ENCODE results near the gene MEIS3. TPM values are rescaled to one million over a fixed set of nuclear protein-coding genes. Genes with fewer than 3 reads are reported as not detected.

The MEIS3 gene
- total RNA-seq, 4 donors from 2014 or later: 3.8 to 10.5 (median 6.0) TPM

DNA sequence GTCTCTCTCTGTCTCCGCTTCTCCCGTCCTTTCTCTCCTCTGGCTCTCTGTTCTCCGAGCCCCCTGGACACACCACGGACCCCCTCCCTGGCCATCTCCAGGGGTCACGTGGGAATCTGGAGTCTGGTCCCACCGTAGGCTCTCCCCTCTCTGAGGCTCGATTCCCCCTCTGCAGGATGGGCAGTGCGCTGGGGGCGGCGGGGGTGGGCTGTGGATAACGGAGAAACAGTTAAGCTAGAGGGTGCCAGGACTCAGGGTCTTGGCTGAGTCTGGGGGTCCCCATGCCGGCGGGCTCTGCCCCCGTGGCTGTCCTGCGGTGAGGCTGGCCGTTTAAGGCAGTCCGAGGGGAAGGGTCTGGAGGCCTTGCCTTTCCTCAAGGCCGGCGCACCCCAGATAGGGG is 462 bp upstream of the MEIS3 start:
- TF ChIP-seq, protein P1, sequence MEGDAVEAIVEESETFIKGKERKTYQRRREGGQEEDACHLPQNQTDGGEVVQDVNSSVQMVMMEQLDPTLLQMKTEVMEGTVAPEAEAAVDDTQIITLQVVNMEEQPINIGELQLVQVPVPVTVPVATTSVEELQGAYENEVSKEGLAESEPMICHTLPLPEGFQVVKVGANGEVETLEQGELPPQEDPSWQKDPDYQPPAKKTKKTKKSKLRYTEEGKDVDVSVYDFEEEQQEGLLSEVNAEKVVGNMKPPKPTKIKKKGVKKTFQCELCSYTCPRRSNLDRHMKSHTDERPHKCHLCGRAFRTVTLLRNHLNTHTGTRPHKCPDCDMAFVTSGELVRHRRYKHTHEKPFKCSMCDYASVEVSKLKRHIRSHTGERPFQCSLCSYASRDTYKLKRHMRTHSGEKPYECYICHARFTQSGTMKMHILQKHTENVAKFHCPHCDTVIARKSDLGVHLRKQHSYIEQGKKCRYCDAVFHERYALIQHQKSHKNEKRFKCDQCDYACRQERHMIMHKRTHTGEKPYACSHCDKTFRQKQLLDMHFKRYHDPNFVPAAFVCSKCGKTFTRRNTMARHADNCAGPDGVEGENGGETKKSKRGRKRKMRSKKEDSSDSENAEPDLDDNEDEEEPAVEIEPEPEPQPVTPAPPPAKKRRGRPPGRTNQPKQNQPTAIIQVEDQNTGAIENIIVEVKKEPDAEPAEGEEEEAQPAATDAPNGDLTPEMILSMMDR (IDR thresholded peaks at IDR 0.05; ENCODE audit: low read depth): no peak

DNA sequence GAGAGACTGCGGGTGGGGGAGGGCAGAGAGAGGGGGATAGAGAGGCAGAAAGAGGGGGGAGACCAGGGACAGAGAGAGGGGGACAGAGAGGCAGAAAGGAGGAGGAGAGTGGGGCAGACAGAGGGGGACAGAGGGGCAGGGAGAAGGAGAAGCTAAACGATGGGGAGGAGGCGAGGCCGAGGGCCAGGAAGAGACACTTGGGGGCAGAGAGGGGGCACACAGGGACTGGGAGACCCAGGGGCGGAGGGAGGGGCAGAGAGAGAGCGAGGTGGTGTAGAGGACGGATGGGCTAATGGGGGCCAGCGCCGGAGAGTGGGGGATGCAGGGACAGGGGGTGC is 666 bp downstream of the MEIS3 start:
- TF ChIP-seq, protein P1 (IDR thresholded peaks at IDR 0.05; ENCODE audit: low read depth): no peak

DNA sequence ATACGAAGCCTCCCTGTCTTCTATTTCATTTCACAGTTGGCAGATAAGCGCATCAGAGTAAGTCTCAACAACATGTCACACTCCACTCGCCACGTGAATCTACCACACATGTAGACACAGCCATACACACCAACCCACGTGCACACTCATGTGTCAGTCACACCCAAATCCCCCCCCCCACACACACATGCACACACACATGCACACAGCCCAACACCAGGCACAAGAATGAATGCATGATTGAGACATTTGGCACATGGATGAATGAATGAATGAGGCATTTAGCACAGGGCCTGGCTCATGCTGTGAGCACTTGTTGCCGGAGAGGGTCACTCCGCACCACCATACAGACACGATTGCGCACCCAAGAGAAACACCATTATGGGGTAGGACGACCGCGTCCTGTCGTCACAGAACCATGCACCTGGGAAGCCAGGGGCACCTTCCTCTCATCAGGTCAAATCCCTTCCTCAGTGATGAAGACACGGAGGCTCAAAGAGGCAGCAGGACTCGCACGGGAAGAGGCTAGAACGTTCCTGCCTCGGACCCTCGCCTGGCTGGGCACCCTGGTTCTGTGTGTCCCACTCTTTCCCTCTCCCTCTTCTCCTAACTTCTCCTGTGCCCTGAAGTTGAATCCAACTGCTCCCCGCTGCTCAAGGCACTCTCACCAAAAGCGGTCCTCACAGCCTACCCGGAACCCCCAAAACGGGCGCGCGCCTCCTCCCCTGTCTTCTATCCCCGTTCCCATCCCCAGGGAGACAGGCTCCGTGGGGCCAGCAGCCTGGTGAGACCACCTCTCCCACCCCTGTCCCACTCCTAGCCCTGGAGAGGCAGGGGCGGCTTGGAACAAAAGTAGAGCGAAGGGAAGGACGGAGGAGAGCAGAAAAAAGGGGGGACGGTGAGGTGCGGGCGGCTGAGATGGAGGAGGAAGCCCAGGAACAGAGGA is 1.3 kb downstream of the MEIS3 start:
- TF ChIP-seq, protein P1 (IDR thresholded peaks at IDR 0.05; ENCODE audit: low read depth): no peak

DNA sequence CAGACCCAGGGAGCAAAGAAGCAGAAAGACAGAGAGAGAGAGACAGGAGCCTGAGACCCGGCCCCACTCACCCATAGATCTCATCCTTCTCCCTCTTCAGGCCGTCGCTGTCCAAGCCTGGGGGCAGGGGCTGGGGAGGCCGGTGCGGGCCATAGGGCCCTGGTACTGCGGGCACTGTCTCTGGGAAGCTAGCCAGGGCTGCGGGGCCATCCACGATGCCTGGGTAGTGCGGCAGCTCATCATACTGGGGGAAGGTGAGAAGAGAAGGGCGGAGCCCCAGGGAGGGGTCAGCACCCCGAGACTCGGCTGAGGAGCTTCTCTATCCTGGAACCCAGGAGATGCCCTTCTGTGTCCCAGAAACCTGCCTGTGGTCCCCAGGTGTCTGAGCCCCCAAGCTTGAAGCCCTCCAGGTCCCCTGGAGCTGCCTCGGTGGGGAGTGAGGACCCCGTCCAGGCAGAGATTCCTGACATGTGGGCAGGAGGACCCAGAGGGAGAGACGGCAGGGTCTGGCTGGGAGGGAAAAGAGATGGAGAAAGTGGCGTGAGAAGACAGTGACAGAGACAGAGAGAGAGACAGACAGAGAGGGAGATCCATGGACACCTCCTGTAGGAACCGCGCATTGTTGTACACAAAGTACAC is 2.1 kb downstream of the MEIS3 start:
- TF ChIP-seq, protein P1 (IDR thresholded peaks at IDR 0.05; ENCODE audit: low read depth): no peak

DNA sequence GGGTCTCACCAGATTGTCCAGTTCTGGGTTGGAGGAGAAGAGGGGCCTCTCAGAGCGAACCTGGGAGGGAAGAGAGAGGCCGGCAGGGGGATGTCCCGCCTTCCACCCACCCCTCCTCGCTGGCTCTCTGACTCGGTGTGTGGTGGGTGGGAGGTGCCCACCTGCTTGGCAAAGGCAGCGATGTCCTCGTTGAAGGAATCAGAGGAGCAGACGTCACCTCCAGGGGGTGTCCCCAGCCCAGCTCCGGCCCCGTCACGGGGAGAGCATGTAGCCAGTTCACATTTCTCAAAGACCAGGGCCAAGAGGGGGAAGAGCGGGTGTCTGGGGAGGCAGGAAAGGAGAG is 2.7 kb downstream of the MEIS3 start:
- TF ChIP-seq, protein P1 (IDR thresholded peaks at IDR 0.05; ENCODE audit: low read depth): no peak

DNA sequence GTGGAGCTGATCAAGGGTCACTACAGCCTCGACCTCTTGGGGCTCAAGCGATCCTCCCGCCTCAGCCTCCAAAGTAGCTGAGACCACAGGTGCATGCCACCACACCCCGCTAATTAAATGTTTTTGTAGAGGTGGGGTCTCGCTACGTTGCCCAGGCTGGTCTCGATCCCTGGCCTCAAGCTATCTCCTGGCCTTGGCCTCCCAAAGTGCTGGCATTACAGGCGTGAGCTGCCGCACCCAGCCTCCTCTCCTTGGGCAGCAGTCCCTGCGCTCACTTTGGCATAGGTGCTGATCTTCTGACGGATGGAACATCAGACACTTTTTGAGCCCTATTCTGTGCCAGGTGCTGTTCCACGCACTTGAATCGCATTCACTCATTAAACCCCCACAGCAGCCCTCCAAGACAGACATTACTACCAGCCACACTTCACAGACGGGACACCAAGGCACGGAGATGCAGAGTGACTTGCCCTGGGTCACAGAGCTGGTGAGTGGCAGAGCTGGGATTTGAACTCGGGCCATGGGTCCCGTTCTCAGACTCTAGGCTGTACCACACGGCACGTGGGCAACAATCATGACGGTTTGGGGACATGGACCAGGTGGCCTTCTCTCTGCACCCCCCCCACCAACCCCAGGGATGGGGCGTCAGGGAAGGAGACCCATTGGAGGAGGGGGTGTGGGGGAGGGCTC is 3.2 kb downstream of the MEIS3 start:
- TF ChIP-seq, protein P1 (IDR thresholded peaks at IDR 0.05; ENCODE audit: low read depth): no peak

DNA sequence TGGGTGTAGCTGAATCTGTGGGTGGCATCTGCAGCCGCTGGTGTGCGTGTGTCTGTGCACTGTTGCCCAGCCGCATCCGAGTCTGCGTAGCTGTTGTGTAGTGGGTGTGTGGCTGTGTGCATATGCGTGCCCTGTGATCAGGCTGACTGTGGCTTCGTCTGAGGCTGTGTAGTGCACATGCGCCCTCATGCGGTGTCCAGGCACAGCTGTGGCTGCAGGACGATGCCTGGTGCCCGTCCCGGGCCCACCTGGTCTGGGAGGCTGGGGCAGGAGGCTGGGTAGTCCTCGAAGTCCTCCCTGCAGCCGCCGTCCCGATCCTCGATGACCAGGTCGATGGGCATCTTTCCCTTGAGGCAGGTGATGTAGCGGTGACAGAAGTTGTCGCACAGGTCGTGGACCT is 4.9 kb downstream of the MEIS3 start:
- TF ChIP-seq, protein P1 (IDR thresholded peaks at IDR 0.05; ENCODE audit: low read depth): no peak

Data from subcutaneous adipose tissue (tissue), 4 donors.